KBM-7 (cell line): ENCODE measurements around the gene NPHP4.
A peak's percentile ranks its signal among the peaks of the same experiment; 100 is the strongest.
"Not testable (repeated sequence)": the region's sequence is repeated elsewhere in the genome, so short reads cannot be mapped to it uniquely, and the experiment has no call there.

Experiments
- DNase-seq: peaks from one replicate; pipeline ENCODE4 v3.0.0-alpha.2; 2015
- in situ Hi-C: fragments of 300-500 bp; cut with MboI; formaldehyde crosslinking; loops from 2 replicates; pipeline ENCODE4 v1.14.3; 2020; ENCODE audit warnings: low sequenced_read_pairs, low pct_unique_long_range_greater_than_20kb, mixed read lengths

NPHP4 gene

GRCh38 chr1:5926686-5927435 is 65.4 kb downstream of the NPHP4 start:
- DNase-seq: no peak
- in situ Hi-C loops: no loop called here

- in situ Hi-C loops, DNase-seq: not testable (repeated sequence)
Measured at GRCh38 chr1:5922700-5923330, 69.4 kb downstream of the NPHP4 start.

- no peak for DNase-seq
- in situ Hi-C loops: no loop called here
Measured at GRCh38 chr1:5921671-5922070, 70.6 kb downstream of the NPHP4 start.

GRCh38 chr1:5921129-5921528 is 71.1 kb downstream of the NPHP4 start:
- DNase-seq: no peak
- in situ Hi-C loops: no loop called here

- in situ Hi-C loops: no loop called here
- DNase-seq: no peak
Measured at GRCh38 chr1:5920201-5920600, 72.0 kb downstream of the NPHP4 start.

GRCh38 chr1:5918275-5918649 is 74.0 kb downstream of the NPHP4 start:
- no peak for DNase-seq
- in situ Hi-C loops: no loop called here

GRCh38 chr1:5917591-5918274 is 74.5 kb downstream of the NPHP4 start:
- no peak for DNase-seq
- in situ Hi-C loops: no loop called here

- no peak for DNase-seq
- in situ Hi-C loops: no loop called here
Measured at GRCh38 chr1:5917281-5917590, 75.0 kb downstream of the NPHP4 start.

GRCh38 chr1:5916572-5917280 is 75.5 kb downstream of the NPHP4 start:
- in situ Hi-C loops: no loop called here

GRCh38 chr1:5915587-5916571 is 76.3 kb downstream of the NPHP4 start:
- in situ Hi-C loops: no loop called here
- peak; percentile 41 for DNase-seq

More at GRCh38 chr1:5916572-5917280, 75.5 kb downstream of the NPHP4 start:
- DNase-seq: no peak

GRCh38 chr1:5914676-5915365 is 77.4 kb downstream of the NPHP4 start:
- no peak for DNase-seq
- in situ Hi-C loops: no loop called here

- in situ Hi-C loops: no loop called here
- no peak for DNase-seq
Measured at GRCh38 chr1:5913876-5914275, 78.3 kb downstream of the NPHP4 start.

- no peak for DNase-seq
- in situ Hi-C loops: no loop called here
Measured at GRCh38 chr1:5913078-5913845, 79.0 kb downstream of the NPHP4 start.

- no peak for DNase-seq
- in situ Hi-C loops: no loop called here
Measured at GRCh38 chr1:5911871-5912271, 80.4 kb downstream of the NPHP4 start.

- no peak for DNase-seq
- in situ Hi-C loops: no loop called here
Measured at GRCh38 chr1:5911157-5911556, 81.1 kb downstream of the NPHP4 start.

GRCh38 chr1:5910666-5911065 is 81.6 kb downstream of the NPHP4 start:
- no peak for DNase-seq
- in situ Hi-C loops: no loop called here

- in situ Hi-C loops: no loop called here
- DNase-seq: no peak
Measured at GRCh38 chr1:5910276-5910620, 82.0 kb downstream of the NPHP4 start.
